CD14-positive monocyte (primary cell): ENCODE results near the gene FOXI3. TPM values are rescaled to one million over a fixed set of nuclear protein-coding genes. Genes with fewer than 3 reads are reported as not detected.
A peak's percentile ranks its signal among the peaks of the same experiment; 100 is the strongest.

ENCODE experiments used
- DNase-seq, 3 donors: peaks; one replicate each; pipeline ENCODE4 v3.0.0-alpha.2; 2011 to 2022
- H2AFZ ChIP-seq: 2 replicates; pipeline ENCODE4 v1.6.0; 2012; ENCODE audit warnings: mild to moderate bottlenecking, low read depth, low read length, inconsistent platforms; ENCODE audit not compliant: insufficient read depth, poor library complexity, severe bottlenecking
- H3K27ac ChIP-seq, 2 donors: 1 replicate in 1 of 2; 2 replicates in 1 of 2; pipeline ENCODE4 v1.5.1; 2012 to 2013; ENCODE audit warnings: low read length in 2 of 2, control low read depth in 1 of 2, inconsistent platforms in 1 of 2, low read depth in 1 of 2, mild to moderate bottlenecking in 1 of 2
- H3K27me3 ChIP-seq, 2 donors: one replicate each; pipeline versions ENCODE4 v1.6.0 to v1.6.1; 2011 to 2013; ENCODE audit warnings: low read length in 2 of 2; ENCODE audit not compliant: control insufficient read depth in 2 of 2, insufficient read depth in 2 of 2
- H3K36me3 ChIP-seq, 2 donors: replicated peaks in 1 of 2; 1 replicate in 1 of 2; 2 replicates in 1 of 2; pipeline versions ENCODE4 v1.5.1 to v1.6.1; 2012 to 2013; ENCODE audit warnings: low read length in 2 of 2, control low read depth in 1 of 2, inconsistent platforms in 1 of 2, mild to moderate bottlenecking in 1 of 2; ENCODE audit not compliant: insufficient read depth in 2 of 2, control insufficient read depth in 1 of 2
- H3K4me1 ChIP-seq, 2 donors: 1 replicate in 1 of 2; 2 replicates in 1 of 2; pipeline versions ENCODE4 v1.5.1 to v1.6.1; 2012 to 2013; ENCODE audit warnings: low read length in 2 of 2, control low read depth in 1 of 2, inconsistent platforms in 1 of 2, mild to moderate bottlenecking in 1 of 2, moderate library complexity in 1 of 2; ENCODE audit not compliant: insufficient read depth in 2 of 2, control insufficient read depth in 1 of 2
- H3K4me2 ChIP-seq: replicated peaks from 2 replicates; pipeline ENCODE3; 2012; ENCODE audit warnings: low read length, moderate library complexity, mild to moderate bottlenecking; ENCODE audit not compliant: poor library complexity, severe bottlenecking; ENCODE audit errors: extremely low read depth
- H3K4me3 ChIP-seq, 3 experiments: fragments of 200-600 bp in 1 of 3; sonication (generic) in 1 of 3; replicated peaks in 1 of 3; 1 replicate in 2 of 3; 2 replicates in 1 of 3; pipeline ENCODE4 v1.5.1; 2011 to 2013; ENCODE audit warnings: low read length in 3 of 3, mild to moderate bottlenecking in 3 of 3, control low read depth in 2 of 3, low read depth in 2 of 3, inconsistent platforms in 1 of 3, moderate library complexity in 1 of 3
- H3K79me2 ChIP-seq: 2 replicates; pipeline ENCODE4 v1.6.0; 2012; ENCODE audit warnings: mild to moderate bottlenecking, control low read depth, inconsistent platforms, low read length, moderate library complexity; ENCODE audit not compliant: insufficient read depth
- H3K9ac ChIP-seq: 2 replicates; pipeline ENCODE4 v1.6.0; 2017; ENCODE audit warnings: low read length, mild to moderate bottlenecking; ENCODE audit not compliant: insufficient read depth, poor library complexity, severe bottlenecking
- H3K9me3 ChIP-seq, 2 donors: replicated peaks in 1 of 2; 1 replicate in 1 of 2; 2 replicates in 1 of 2; pipeline versions ENCODE4 v1.5.1 to v1.6.1; 2012 to 2013; ENCODE audit warnings: low read length in 2 of 2, control low read depth in 1 of 2; ENCODE audit not compliant: control insufficient read depth in 1 of 2, insufficient read depth in 1 of 2
- H4K20me1 ChIP-seq: 2 replicates; pipeline ENCODE4 v1.6.0; 2012; ENCODE audit warnings: mild to moderate bottlenecking, low read length, control low read depth, moderate library complexity; ENCODE audit not compliant: insufficient read depth
- H3K27ac Mint-ChIP-seq, 7 donors: one replicate each; pipeline ENCODE4 v1.8.0; 2020; ENCODE audit warnings: mild to moderate bottlenecking in 7 of 7, mixed read lengths in 7 of 7, moderate library complexity in 6 of 7, inconsistent platforms in 2 of 7
- H3K27me3 Mint-ChIP-seq, 3 donors: one replicate each; pipeline ENCODE4 v1.8.0; 2021 to 2022; ENCODE audit warnings: low read depth in 3 of 3, mild to moderate bottlenecking in 3 of 3, mixed read lengths in 3 of 3, moderate library complexity in 3 of 3, inconsistent platforms in 1 of 3
- H3K36me3 Mint-ChIP-seq, 2 donors: one replicate each; pipeline ENCODE4 v1.8.0; 2020; ENCODE audit warnings: mixed read lengths in 2 of 2, inconsistent platforms in 1 of 2, mild to moderate bottlenecking in 1 of 2
- H3K4me1 Mint-ChIP-seq: one replicate; pipeline ENCODE4 v1.8.0; 2020; ENCODE audit warnings: mild to moderate bottlenecking, mixed read lengths
- H3K4me3 Mint-ChIP-seq, 2 donors: one replicate each; pipeline ENCODE4 v1.8.0; 2020; ENCODE audit warnings: mild to moderate bottlenecking in 2 of 2, mixed read lengths in 2 of 2, moderate library complexity in 1 of 2
- H3K9me3 Mint-ChIP-seq, 7 donors: one replicate each; pipeline ENCODE4 v1.8.0; 2020 to 2022; ENCODE audit warnings: mixed read lengths in 7 of 7, mild to moderate bottlenecking in 6 of 7, moderate library complexity in 6 of 7, inconsistent platforms in 2 of 7
- CTCF ChIP-seq: fragments of 200-600 bp; IDR thresholded peaks from one replicate; pipeline ENCODE4 v1.8.0; 2022; ENCODE audit warnings: antibody characterized with exemption, mild to moderate bottlenecking
- WGBS: methylation state at CpG from one replicate; pipeline ENCODE4 v1.1.5; 2013; ENCODE audit warnings: missing lambda C conversion rate; ENCODE audit not compliant: insufficient coverage; 5-methylcytosine and 5-hydroxymethylcytosine counted together
- intact Hi-C, 2 donors: fragments of 100-400 bp; cut with micrococcal nuclease; formaldehyde crosslinking; loops; one replicate each; pipeline versions ENCODE4 v1.15.0 to v1.15.1; 2023
- polyA minus RNA-seq: library from RNA; depleted of rRNA, polyadenylated mRNA; stranded (reverse); fragments of >200 nt; gene quantifications from 2 replicates; pipeline ENCODE4 v1.2.3, GENCODE V29; 2012
- polyA plus RNA-seq, 3 donors: library from polyadenylated mRNA; depleted of rRNA in 1 of 3; unstranded in 2 of 3; stranded (reverse) in 1 of 3; fragments of 300-500 nt in 2 of 3; fragments of >200 nt in 1 of 3; fragmentation: Illumina TruSeq in 2 of 3; gene quantifications; 1 replicate in 2 of 3; 2 replicates in 1 of 3; pipeline ENCODE4 v1.2.3, GENCODE V29; 2012 to 2021
- total RNA-seq, 12 experiments: library from RNA in 1 of 12; stranded (reverse) in 1 of 12; fragments of 120-200 nt in 1 of 12; gene quantifications; one replicate each; pipeline ENCODE4 v1.2.4 and lab custom pipeline; 2013 to 2026; ENCODE audit warnings: mixed read lengths in 6 of 12, inconsistent platforms in 1 of 12

The FOXI3 gene
- total RNA-seq (2013): not detected
- polyA plus RNA-seq (not detected), polyA minus RNA-seq (not detected in 2 replicates), total RNA-seq (lab: John Stamatoyannopoulos, UW) (0 to 1.3 (median 0) reads per million in 11 experiments)

GRCh38 chr2:88452565-88452905, at the start of gene FOXI3:
FOXI3 (minus strand) TSS chr2:88452693; CDS start chr2:88452535, 158 bp downstream.
- under 1% methylated on average over 39 of the region's 48 CpGs for WGBS
- no peak for TF ChIP-seq CTCF
- peaks cover 0 to 19% of the 10 kb centered on the region in 2 donors for H3K9me3 ChIP-seq
- DNase-seq: no peak
- H3K4me3 Mint-ChIP-seq: peak within 1 kb of the TSS; percentile 48 to 78
- intact Hi-C loops: no loop called here
- H3K4me2 ChIP-seq: no peak within 1 kb of the TSS
- peaks cover 9% of the 10 kb centered on the region for H3K4me1 Mint-ChIP-seq
- no peak within 1 kb of the TSS for H2AFZ ChIP-seq
- no peaks in the 10 kb centered on the region for H3K36me3 ChIP-seq
- H3K36me3 Mint-ChIP-seq: peaks cover 0 to 1% of the 10 kb centered on the region in 2 donors
- H3K27me3 ChIP-seq: peaks cover 46 to 76% of the 10 kb centered on the region in 2 donors
- no peaks in the 10 kb centered on the region for H4K20me1 ChIP-seq
- H3K9ac ChIP-seq: no peak within 1 kb of the TSS
- H3K27me3 Mint-ChIP-seq: peaks cover 66 to 81% (median 70%) of the 10 kb centered on the region in 3 donors
- H3K4me3 ChIP-seq: no peak within 1 kb of the TSS
- H3K4me1 ChIP-seq: no peaks in the 10 kb centered on the region
- no peaks in the 10 kb centered on the region for H3K79me2 ChIP-seq
- H3K27ac Mint-ChIP-seq: no peak within 1 kb of the TSS
- H3K27ac ChIP-seq: no peak within 1 kb of the TSS
- peaks cover 0 to 19% (median 4%) of the 10 kb centered on the region in 7 donors for H3K9me3 Mint-ChIP-seq

DNA sequence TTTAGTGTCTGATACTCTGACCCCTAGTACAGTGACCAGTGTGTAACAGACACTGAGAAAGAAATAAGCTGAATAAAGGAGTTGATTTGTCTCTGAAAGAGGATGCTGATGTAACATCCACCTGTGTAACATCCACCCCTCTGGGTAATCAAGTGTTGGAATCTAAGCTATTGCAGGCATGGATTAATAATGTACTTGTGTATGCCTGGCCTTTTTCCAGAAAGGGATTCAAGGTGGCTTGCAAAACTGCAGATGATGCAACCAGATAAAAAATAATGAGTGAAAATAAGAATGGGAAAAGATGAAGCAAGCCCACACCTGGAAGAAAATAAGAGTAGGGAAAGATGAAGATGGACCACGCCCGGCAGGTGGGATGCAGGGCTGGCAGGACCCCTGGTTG, 48.2 kb upstream of the FOXI3 start:
- Histone ChIP-seq H2AFZ (no peak overlapping the region), H3K4me1 (no peaks in the 10 kb centered on the region), H3K27ac (no peak overlapping the region), H3K4me2 (no peak overlapping the region), H3K9ac (no peak overlapping the region), H3K27me3 (no peaks in the 10 kb centered on the region), H3K36me3 (no peaks in the 10 kb centered on the region), H3K79me2 (no peaks in the 10 kb centered on the region), H3K4me3 (no peak overlapping the region), H4K20me1 (no peaks in the 10 kb centered on the region), H3K9me3 (peaks cover 4 to 11% of the 10 kb centered on the region in 2 donors)
- 100% methylated on average over 2 of the region's 2 CpGs for WGBS
- TF ChIP-seq CTCF: no peak
- H3K27ac Mint-ChIP-seq: no peak overlapping the region
- H3K36me3 Mint-ChIP-seq: no peaks in the 10 kb centered on the region
- DNase-seq: no peak
- H3K4me1 Mint-ChIP-seq: no peaks in the 10 kb centered on the region
- intact Hi-C loops: no loop called here
- peaks cover 0 to 7% (median 3%) of the 10 kb centered on the region in 3 donors for H3K27me3 Mint-ChIP-seq
- no peak overlapping the region for H3K4me3 Mint-ChIP-seq
- H3K9me3 Mint-ChIP-seq: peaks cover 3 to 21% (median 15%) of the 10 kb centered on the region in 7 donors
